Hair follicle dermal papilla cell (primary cell): ENCODE data around the gene AKIRIN2. TPM values are rescaled to one million over a fixed set of nuclear protein-coding genes. Genes with fewer than 3 reads are reported as not detected.

Experiments used
- small RNA-seq: library from RNA; depleted of rRNA; stranded (forward); fragments of <200 nt; gene quantifications from one replicate; pipeline ENCODE3, GENCODE V24; 2012
- total RNA-seq: library from RNA; depleted of rRNA; stranded (reverse); fragments of >200 nt; gene quantifications from 2 replicates; pipeline ENCODE4 v1.2.3, GENCODE V29; 2012

AKIRIN2 gene
- 23.3 and 24.3 TPM in 2 replicates for total RNA-seq

DNA sequence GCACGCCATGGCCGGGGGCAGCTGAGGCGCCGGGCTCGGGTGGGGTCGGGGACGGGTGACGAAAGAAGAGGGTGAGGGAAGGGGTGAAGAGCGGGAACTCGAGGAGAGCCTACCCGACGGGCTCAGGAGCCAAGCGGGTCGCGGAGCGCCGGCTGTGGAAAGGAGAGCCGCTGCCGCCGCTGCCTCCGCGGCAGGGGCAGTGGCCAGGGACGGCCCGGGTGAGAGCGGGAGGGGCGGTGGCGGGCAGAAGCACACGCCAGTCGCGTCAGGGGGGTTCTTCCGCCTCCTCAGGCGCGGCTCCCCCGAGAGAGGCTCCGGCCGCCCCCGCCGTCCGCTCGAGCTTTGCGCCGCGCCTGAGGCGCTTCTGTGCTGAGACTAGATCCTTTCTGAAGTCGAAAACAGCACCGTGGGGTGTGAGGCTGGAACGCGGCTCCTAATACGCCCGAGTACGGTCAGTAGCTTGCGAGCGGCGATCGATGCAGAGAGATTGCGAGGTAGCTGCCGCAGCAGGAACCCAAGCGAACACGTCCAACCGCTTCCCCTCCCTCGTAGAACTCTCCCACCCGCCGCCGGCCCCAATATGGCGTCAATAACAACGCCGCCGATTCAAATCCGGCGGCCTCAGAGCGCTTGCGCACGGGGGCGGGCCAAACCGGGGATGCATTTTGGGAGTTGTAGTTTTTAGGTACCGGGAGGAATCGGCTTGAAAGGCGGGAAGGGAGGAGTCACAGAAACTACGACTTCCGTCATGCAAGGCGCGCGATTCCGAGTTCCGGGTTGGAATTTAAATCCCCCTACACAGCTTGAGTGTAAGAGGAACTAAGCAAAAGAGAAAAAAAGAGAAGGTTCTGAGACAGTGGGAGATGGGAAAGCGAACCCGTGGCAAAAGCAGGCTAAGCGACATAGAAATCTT lies at the start of gene AKIRIN2:
Gene AKIRIN2 (minus strand): TSS at position 558 of the 913 bp plus-strand sequence. CDS start 549 bp downstream, at position 9.

Small RNAs within 50 kb of the gene (small RNA-seq; reads per million reads assigned to genes)
- not detected for gene RF01210

Other genes starting within 250 kb of the AKIRIN2 start
- 11.9 and 13.8 TPM in 2 replicates for gene SLC35A1, start 229.3 kb downstream of the AKIRIN2 start, total RNA-seq
- gene RARS2, start 112.2 kb downstream of the AKIRIN2 start, total RNA-seq: 57.4 and 67.8 TPM in 2 replicates
- 25.0 and 29.0 TPM in 2 replicates for gene ORC3, start 112.1 kb downstream of the AKIRIN2 start, total RNA-seq